ENCODE measurements around the gene IKZF2.
"Not testable (repeated sequence)": the region's sequence is repeated elsewhere in the genome, so short reads cannot be mapped to it uniquely, and the experiment has no call there.

Gene IKZF2

GRCh38 chr2:213021971-213022899 lies 129.2 kb downstream of the IKZF2 start:
- no peak overlapping the region for H3K4me3 ChIP-seq (ENCODE audit: low read depth in 1 of 2, low read length in 1 of 2)
- H3K9me3 ChIP-seq, result no peaks in the 10 kb centered on the region
- H3K27me3 ChIP-seq, result no peaks in the 10 kb centered on the region
- no peaks in the 10 kb centered on the region for H3K36me3 ChIP-seq
- H3K27ac ChIP-seq, result no peak overlapping the region
- H3K4me1 ChIP-seq (ENCODE audit: control insufficient read depth in 1 of 2, insufficient read depth in 1 of 2, low read depth in 1 of 2, low read length in 1 of 2), result no peaks in the 10 kb centered on the region
- no peak for TF ChIP-seq CTCF (IDR thresholded peaks at IDR 0.05)

GRCh38 chr2:213020913-213021312 lies 130.5 kb downstream of the IKZF2 start:
- not testable (repeated sequence) for H3K27ac ChIP-seq; H3K4me1 ChIP-seq (ENCODE audit: control insufficient read depth in 1 of 2, insufficient read depth in 1 of 2, low read depth in 1 of 2, low read length in 1 of 2); H3K27me3 ChIP-seq; H3K36me3 ChIP-seq; H3K4me3 ChIP-seq (ENCODE audit: low read depth in 1 of 2, low read length in 1 of 2); H3K9me3 ChIP-seq

- TF ChIP-seq CTCF (IDR thresholded peaks at IDR 0.05), result no peak
- H3K4me1 ChIP-seq (ENCODE audit: control insufficient read depth in 1 of 2, insufficient read depth in 1 of 2, low read depth in 1 of 2, low read length in 1 of 2), result no peaks in the 10 kb centered on the region
- H3K36me3 ChIP-seq, result no peaks in the 10 kb centered on the region
- H3K27me3 ChIP-seq, result no peaks in the 10 kb centered on the region
- H3K27ac ChIP-seq, result no peak overlapping the region
- H3K9me3 ChIP-seq, result no peaks in the 10 kb centered on the region
- H3K4me3 ChIP-seq (ENCODE audit: low read depth in 1 of 2, low read length in 1 of 2), result no peak overlapping the region
Measured at GRCh38 chr2:213020268-213020667, 131.1 kb downstream of the IKZF2 start.

- H3K27ac ChIP-seq, result no peak overlapping the region
- H3K9me3 ChIP-seq, result no peaks in the 10 kb centered on the region
- H3K36me3 ChIP-seq, result no peaks in the 10 kb centered on the region
- H3K27me3 ChIP-seq, result no peaks in the 10 kb centered on the region
- no peaks in the 10 kb centered on the region for H3K4me1 ChIP-seq (ENCODE audit: control insufficient read depth in 1 of 2, insufficient read depth in 1 of 2, low read depth in 1 of 2, low read length in 1 of 2)
- H3K4me3 ChIP-seq (ENCODE audit: low read depth in 1 of 2, low read length in 1 of 2), result no peak overlapping the region
- TF ChIP-seq CTCF (IDR thresholded peaks at IDR 0.05), result no peak
Measured at GRCh38 chr2:213019368-213019767, 132.0 kb downstream of the IKZF2 start.

- Histone ChIP-seq H3K9me3 (no peaks in the 10 kb centered on the region), H3K4me1 (ENCODE audit: control insufficient read depth in 1 of 2, insufficient read depth in 1 of 2, low read depth in 1 of 2, low read length in 1 of 2) (no peaks in the 10 kb centered on the region), H3K27me3 (no peaks in the 10 kb centered on the region), H3K36me3 (no peaks in the 10 kb centered on the region), H3K4me3 (ENCODE audit: low read depth in 1 of 2, low read length in 1 of 2) (no peak overlapping the region), H3K27ac (no peak overlapping the region)
- TF ChIP-seq CTCF (IDR thresholded peaks at IDR 0.05), result no peak
Measured at GRCh38 chr2:213018340-213018901, 133.0 kb downstream of the IKZF2 start.

- H3K27me3 ChIP-seq, result no peaks in the 10 kb centered on the region
- H3K27ac ChIP-seq, result no peak overlapping the region
Measured at GRCh38 chr2:213017404-213017803, 134.0 kb downstream of the IKZF2 start.

More at GRCh38 chr2:213017404-213017803, 134.0 kb downstream of the IKZF2 start:
- no peaks in the 10 kb centered on the region for H3K9me3 ChIP-seq
- no peaks in the 10 kb centered on the region for H3K36me3 ChIP-seq
- TF ChIP-seq CTCF (IDR thresholded peaks at IDR 0.05), result no peak
- no peak overlapping the region for H3K4me3 ChIP-seq (ENCODE audit: low read depth in 1 of 2, low read length in 1 of 2)
- H3K4me1 ChIP-seq (ENCODE audit: control insufficient read depth in 1 of 2, insufficient read depth in 1 of 2, low read depth in 1 of 2, low read length in 1 of 2), result no peaks in the 10 kb centered on the region
